ENCODE results near the gene TNFRSF1B. TPM values are rescaled to one million over a fixed set of nuclear protein-coding genes. Genes with fewer than 3 reads are reported as not detected.

TNFRSF1B gene
- total RNA-seq, 1 experiment from 2014 or later = 3.5 TPM

DNA sequence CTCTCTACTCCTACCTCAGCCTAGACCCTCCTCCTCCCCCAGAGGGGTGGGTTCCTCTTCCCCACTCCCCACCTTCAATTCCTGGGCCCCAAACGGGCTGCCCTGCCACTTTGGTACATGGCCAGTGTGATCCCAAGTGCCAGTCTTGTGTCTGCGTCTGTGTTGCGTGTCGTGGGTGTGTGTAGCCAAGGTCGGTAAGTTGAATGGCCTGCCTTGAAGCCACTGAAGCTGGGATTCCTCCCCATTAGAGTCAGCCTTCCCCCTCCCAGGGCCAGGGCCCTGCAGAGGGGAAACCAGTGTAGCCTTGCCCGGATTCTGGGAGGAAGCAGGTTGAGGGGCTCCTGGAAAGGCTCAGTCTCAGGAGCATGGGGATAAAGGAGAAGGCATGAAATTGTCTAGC is 41.5 kb downstream of the TNFRSF1B start:
- ChIA-PET CTCF (interaction anchor here (0.6 to 6.0 kb wide), 3 partner anchors 10 to 260 kb away, joined by 3 to 29 read pairs (median 3); no protein-coding TSS in a partner anchor), POLR2A (no interaction called here)
- no peaks in the 10 kb centered on the region for H3K36me3 ChIP-seq (ENCODE audit: control insufficient read depth, insufficient read depth, low read length)
- H3K27me3 Mint-ChIP-seq (ENCODE audit: insufficient read depth, unreplicated experiment) = peaks cover 2% of the 10 kb centered on the region
- TF ChIP-seq, protein P1, sequence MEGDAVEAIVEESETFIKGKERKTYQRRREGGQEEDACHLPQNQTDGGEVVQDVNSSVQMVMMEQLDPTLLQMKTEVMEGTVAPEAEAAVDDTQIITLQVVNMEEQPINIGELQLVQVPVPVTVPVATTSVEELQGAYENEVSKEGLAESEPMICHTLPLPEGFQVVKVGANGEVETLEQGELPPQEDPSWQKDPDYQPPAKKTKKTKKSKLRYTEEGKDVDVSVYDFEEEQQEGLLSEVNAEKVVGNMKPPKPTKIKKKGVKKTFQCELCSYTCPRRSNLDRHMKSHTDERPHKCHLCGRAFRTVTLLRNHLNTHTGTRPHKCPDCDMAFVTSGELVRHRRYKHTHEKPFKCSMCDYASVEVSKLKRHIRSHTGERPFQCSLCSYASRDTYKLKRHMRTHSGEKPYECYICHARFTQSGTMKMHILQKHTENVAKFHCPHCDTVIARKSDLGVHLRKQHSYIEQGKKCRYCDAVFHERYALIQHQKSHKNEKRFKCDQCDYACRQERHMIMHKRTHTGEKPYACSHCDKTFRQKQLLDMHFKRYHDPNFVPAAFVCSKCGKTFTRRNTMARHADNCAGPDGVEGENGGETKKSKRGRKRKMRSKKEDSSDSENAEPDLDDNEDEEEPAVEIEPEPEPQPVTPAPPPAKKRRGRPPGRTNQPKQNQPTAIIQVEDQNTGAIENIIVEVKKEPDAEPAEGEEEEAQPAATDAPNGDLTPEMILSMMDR (IDR thresholded peaks at IDR 0.05; ENCODE audit: insufficient read depth in 1 of 2, low read depth in 1 of 2, low read length in 1 of 2, severe bottlenecking in 1 of 2, unreplicated experiment in 1 of 2) = no peak
- BruUV-seq (replicated peaks) = no TSS peak
- H3K27ac Mint-ChIP-seq (ENCODE audit: unreplicated experiment) = no peak overlapping the region
- H3K9me3 ChIP-seq = no peaks in the 10 kb centered on the region
- DNase-seq = no peak
- no peaks in the 10 kb centered on the region for H3K4me1 Mint-ChIP-seq (ENCODE audit: low read depth, unreplicated experiment)
- H3K9me3 Mint-ChIP-seq (ENCODE audit: unreplicated experiment) = no peaks in the 10 kb centered on the region
- H3K27me3 ChIP-seq (replicated peaks; ENCODE audit: control insufficient read depth, insufficient read depth, low read length) = no peaks in the 10 kb centered on the region
- no peak overlapping the region for H3K4me3 ChIP-seq (ENCODE audit: low read depth, low read length)
- intact Hi-C loops (cut with micrococcal nuclease; ENCODE audit: unreplicated experiment) = no loop called here
- no peaks in the 10 kb centered on the region for H3K36me3 Mint-ChIP-seq (ENCODE audit: insufficient read depth, unreplicated experiment)
- no peak overlapping the region for H3K4me3 Mint-ChIP-seq (ENCODE audit: unreplicated experiment)
- H3K4me1 ChIP-seq = no peaks in the 10 kb centered on the region

DNA sequence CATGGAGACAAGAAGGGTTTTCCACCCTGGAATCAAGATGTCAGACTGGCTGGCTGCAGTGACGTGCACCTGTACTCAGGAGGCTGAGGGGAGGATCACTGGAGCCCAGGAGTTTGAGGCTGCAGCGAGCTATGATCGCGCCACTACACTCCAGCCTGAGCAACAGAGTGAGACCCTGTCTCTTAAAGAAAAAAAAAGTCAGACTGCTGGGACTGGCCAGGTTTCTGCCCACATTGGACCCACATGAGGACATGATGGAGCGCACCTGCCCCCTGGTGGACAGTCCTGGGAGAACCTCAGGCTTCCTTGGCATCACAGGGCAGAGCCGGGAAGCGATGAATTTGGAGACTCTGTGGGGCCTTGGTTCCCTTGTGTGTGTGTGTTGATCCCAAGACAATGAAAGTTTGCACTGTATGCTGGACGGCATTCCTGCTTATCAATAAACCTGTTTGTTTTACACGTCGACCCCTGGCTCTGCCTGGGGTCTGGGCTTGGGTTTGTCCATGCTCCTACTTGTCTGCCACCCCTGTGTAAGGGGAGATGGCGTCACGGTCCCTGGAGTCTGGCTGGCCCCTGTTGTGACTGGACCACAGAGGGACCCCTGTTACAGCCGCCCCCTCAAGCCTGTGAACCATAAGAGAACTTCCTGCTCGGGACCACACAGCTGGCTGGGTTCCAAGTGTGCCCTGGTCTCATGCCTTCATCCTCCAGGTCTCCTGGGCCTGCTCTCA is 42.1 kb downstream of the TNFRSF1B start:
- H3K4me1 Mint-ChIP-seq (ENCODE audit: low read depth, unreplicated experiment) = no peaks in the 10 kb centered on the region
- ChIA-PET POLR2A (no interaction called here), CTCF (interaction anchor here (0.6 to 6.0 kb wide), 4 partner anchors 10 to 261 kb away, joined by 3 to 29 read pairs (median 3); no protein-coding TSS in a partner anchor)
- H3K9me3 Mint-ChIP-seq (ENCODE audit: unreplicated experiment) = no peaks in the 10 kb centered on the region
- H3K27ac Mint-ChIP-seq (ENCODE audit: unreplicated experiment) = no peak overlapping the region
- Histone ChIP-seq H3K4me1 (no peaks in the 10 kb centered on the region), H3K27me3 (replicated peaks; ENCODE audit: control insufficient read depth, insufficient read depth, low read length) (no peaks in the 10 kb centered on the region), H3K36me3 (ENCODE audit: control insufficient read depth, insufficient read depth, low read length) (no peaks in the 10 kb centered on the region), H3K9me3 (no peaks in the 10 kb centered on the region), H3K4me3 (ENCODE audit: low read depth, low read length) (no peak overlapping the region)
- no peak overlapping the region for H3K4me3 Mint-ChIP-seq (ENCODE audit: unreplicated experiment)
- no TSS peak for BruUV-seq (replicated peaks)
- TF ChIP-seq, protein P1 (IDR thresholded peaks at IDR 0.05; ENCODE audit: insufficient read depth in 1 of 2, low read depth in 1 of 2, low read length in 1 of 2, severe bottlenecking in 1 of 2, unreplicated experiment in 1 of 2) = peak; percentile 88 to 91
- intact Hi-C loops (cut with micrococcal nuclease; ENCODE audit: unreplicated experiment) = loop anchor here (1.0 kb wide), 1 partner anchor 84 kb away; no protein-coding TSS in a partner anchor
- DNase-seq = peak; percentile 74 to 87
- H3K36me3 Mint-ChIP-seq (ENCODE audit: insufficient read depth, unreplicated experiment) = no peaks in the 10 kb centered on the region
- peaks cover 3% of the 10 kb centered on the region for H3K27me3 Mint-ChIP-seq (ENCODE audit: insufficient read depth, unreplicated experiment)

DNA sequence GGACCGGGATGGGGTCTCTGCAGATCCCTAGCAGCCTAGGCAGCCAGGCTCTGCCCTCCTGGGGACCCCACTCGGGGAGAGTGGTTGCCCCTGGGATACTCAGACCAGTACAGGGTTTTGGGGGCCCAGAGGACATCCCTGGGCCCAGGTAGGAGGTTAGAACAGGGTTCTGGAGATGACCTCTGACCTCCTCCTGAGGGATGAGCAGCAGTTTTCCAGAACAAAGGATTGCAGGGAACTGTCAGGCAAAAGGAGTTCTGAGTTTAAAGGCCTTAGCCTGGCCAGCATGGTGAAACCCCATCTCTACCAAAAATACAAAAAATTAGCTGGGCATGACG is 42.7 kb downstream of the TNFRSF1B start:
- Histone ChIP-seq H3K27me3 (replicated peaks; ENCODE audit: control insufficient read depth, insufficient read depth, low read length) (no peaks in the 10 kb centered on the region), H3K4me1 (no peaks in the 10 kb centered on the region), H3K36me3 (ENCODE audit: control insufficient read depth, insufficient read depth, low read length) (no peaks in the 10 kb centered on the region), H3K9me3 (no peaks in the 10 kb centered on the region), H3K4me3 (ENCODE audit: low read depth, low read length) (no peak overlapping the region)
- POLR2A ChIA-PET = no interaction called here
- BruUV-seq (replicated peaks) = no TSS peak
- no peaks in the 10 kb centered on the region for H3K4me1 Mint-ChIP-seq (ENCODE audit: low read depth, unreplicated experiment)
- CTCF ChIA-PET = interaction anchor here (1.2 to 6.0 kb wide), 2 partner anchors 85 to 87 kb away, joined by 3 to 29 read pairs; no protein-coding TSS in a partner anchor
- no peaks in the 10 kb centered on the region for H3K9me3 Mint-ChIP-seq (ENCODE audit: unreplicated experiment)
- DNase-seq = no peak
- no peak overlapping the region for H3K27ac Mint-ChIP-seq (ENCODE audit: unreplicated experiment)
- intact Hi-C loops (cut with micrococcal nuclease; ENCODE audit: unreplicated experiment) = loop anchor here (1.0 kb wide), 1 partner anchor 84 kb away; no protein-coding TSS in a partner anchor
- no peak overlapping the region for H3K4me3 Mint-ChIP-seq (ENCODE audit: unreplicated experiment)
- peaks cover 6% of the 10 kb centered on the region for H3K27me3 Mint-ChIP-seq (ENCODE audit: insufficient read depth, unreplicated experiment)
- TF ChIP-seq, protein P1 (IDR thresholded peaks at IDR 0.05; ENCODE audit: insufficient read depth in 1 of 2, low read depth in 1 of 2, low read length in 1 of 2, severe bottlenecking in 1 of 2, unreplicated experiment in 1 of 2) = no peak
- no peaks in the 10 kb centered on the region for H3K36me3 Mint-ChIP-seq (ENCODE audit: insufficient read depth, unreplicated experiment)

Measured in Caco-2 (cell line).